ENCODE measurements around the gene TAF15.
A peak's percentile ranks its signal among the peaks of the same experiment; 100 is the strongest.

- TF ChIP-seq CTCF (conservative IDR thresholded peaks at IDR 0.05; ENCODE audit: low read depth, low read length) (0 out of 2 replicates have a peak, but pooled peaks have one; percentile 2), POLR2A (IDR thresholded peaks at IDR 0.05; ENCODE audit: low read depth, low read length) (no peak), RCOR1 (IDR thresholded peaks at IDR 0.05; ENCODE audit: insufficient replicate concordance, low read length) (no peak), SMC3 (IDR thresholded peaks at IDR 0.05; ENCODE audit: low read depth, low read length) (no peak), USF2 (IDR thresholded peaks at IDR 0.05; ENCODE audit: low read depth, low read length) (no peak), CEBPB (IDR thresholded peaks at IDR 0.05; ENCODE audit: low read depth, low read length) (no peak), RAD21 (IDR thresholded peaks at IDR 0.05; ENCODE audit: low read length) (no peak), MXI1 (IDR thresholded peaks at IDR 0.05; ENCODE audit: borderline replicate concordance, low read depth, low read length) (no peak), RFX5 (IDR thresholded peaks at IDR 0.05; ENCODE audit: low read depth, low read length) (no peak)
Measured at GRCh38 chr17:35819455-35819854, 10.2 kb downstream of the TAF15 start.

Measured in IMR-90 (cell line).